ENCODE results near the gene ANGPTL7. TPM values are rescaled to one million over a fixed set of nuclear protein-coding genes. Genes with fewer than 3 reads are reported as not detected.

Gene ANGPTL7
- total RNA-seq, 2 donors from 2014 or later, result 1.6 to 4.8 TPM

GRCh38 chr1:11211925-11212587 is 22.9 kb downstream of the ANGPTL7 start:
- Histone ChIP-seq H3K4me1 (no peaks in the 10 kb centered on the region), H3K36me3 (peaks cover 95% of the 10 kb centered on the region), H3K27ac (no peak overlapping the region), H3K9me3 (no peaks in the 10 kb centered on the region), H3K27me3 (no peaks in the 10 kb centered on the region), H3K4me3 (no peak overlapping the region)
- DNase-seq (ENCODE audit: low spot score), result no peak
- TF ChIP-seq CTCF (IDR thresholded peaks at IDR 0.05), result no peak

- Histone ChIP-seq H3K27ac (no peak overlapping the region), H3K36me3 (peaks cover 88% of the 10 kb centered on the region), H3K9me3 (no peaks in the 10 kb centered on the region), H3K27me3 (no peaks in the 10 kb centered on the region), H3K4me1 (no peaks in the 10 kb centered on the region), H3K4me3 (no peak overlapping the region)
- no peak for DNase-seq (ENCODE audit: low spot score)
- no peak for TF ChIP-seq CTCF (IDR thresholded peaks at IDR 0.05)
Measured at GRCh38 chr1:11214698-11215380, 25.7 kb downstream of the ANGPTL7 start.

GRCh38 chr1:11215381-11216005 is 26.3 kb downstream of the ANGPTL7 start:
- Histone ChIP-seq H3K27me3 (no peaks in the 10 kb centered on the region), H3K36me3 (peaks cover 82% of the 10 kb centered on the region), H3K4me3 (no peak overlapping the region), H3K27ac (no peak overlapping the region), H3K9me3 (no peaks in the 10 kb centered on the region), H3K4me1 (no peaks in the 10 kb centered on the region)
- no peak for TF ChIP-seq CTCF (IDR thresholded peaks at IDR 0.05)
- DNase-seq (ENCODE audit: low spot score), result no peak

- Histone ChIP-seq H3K4me3 (no peak overlapping the region), H3K9me3 (no peaks in the 10 kb centered on the region), H3K36me3 (peaks cover 76% of the 10 kb centered on the region), H3K4me1 (no peaks in the 10 kb centered on the region), H3K27me3 (no peaks in the 10 kb centered on the region), H3K27ac (no peak overlapping the region)
- TF ChIP-seq CTCF (IDR thresholded peaks at IDR 0.05), result no peak
- DNase-seq (ENCODE audit: low spot score), result no peak
Measured at GRCh38 chr1:11216074-11216473, 26.9 kb downstream of the ANGPTL7 start.

- no peak overlapping the region for H3K4me3 ChIP-seq
- no peak for DNase-seq (ENCODE audit: low spot score)
Measured at GRCh38 chr1:11227106-11228077, 38.2 kb downstream of the ANGPTL7 start.

More at GRCh38 chr1:11227106-11228077, 38.2 kb downstream of the ANGPTL7 start:
- no peaks in the 10 kb centered on the region for H3K27me3 ChIP-seq
- no peak for TF ChIP-seq CTCF (IDR thresholded peaks at IDR 0.05)
- H3K27ac ChIP-seq, result no peak overlapping the region
- no peaks in the 10 kb centered on the region for H3K9me3 ChIP-seq
- no peaks in the 10 kb centered on the region for H3K4me1 ChIP-seq
- H3K36me3 ChIP-seq, result peaks cover 57% of the 10 kb centered on the region
